Urothelium cell line (cell line): Measurements from ENCODE around the gene CST9L.
"Not testable (repeated sequence)": the region's sequence is repeated elsewhere in the genome, so short reads cannot be mapped to it uniquely, and the experiment has no call there.

Experiments used
- DNase-seq: peaks from one replicate; pipeline ENCODE4 v3.0.0; 2011; ENCODE audit warnings: low spot score, mixed read lengths
- FAIRE-seq: peaks from 2 replicates; lab custom pipeline; 2011; peaks lifted over from hg19 to GRCh38; lab: Jason Lieb, UNC

Gene CST9L

DNA sequence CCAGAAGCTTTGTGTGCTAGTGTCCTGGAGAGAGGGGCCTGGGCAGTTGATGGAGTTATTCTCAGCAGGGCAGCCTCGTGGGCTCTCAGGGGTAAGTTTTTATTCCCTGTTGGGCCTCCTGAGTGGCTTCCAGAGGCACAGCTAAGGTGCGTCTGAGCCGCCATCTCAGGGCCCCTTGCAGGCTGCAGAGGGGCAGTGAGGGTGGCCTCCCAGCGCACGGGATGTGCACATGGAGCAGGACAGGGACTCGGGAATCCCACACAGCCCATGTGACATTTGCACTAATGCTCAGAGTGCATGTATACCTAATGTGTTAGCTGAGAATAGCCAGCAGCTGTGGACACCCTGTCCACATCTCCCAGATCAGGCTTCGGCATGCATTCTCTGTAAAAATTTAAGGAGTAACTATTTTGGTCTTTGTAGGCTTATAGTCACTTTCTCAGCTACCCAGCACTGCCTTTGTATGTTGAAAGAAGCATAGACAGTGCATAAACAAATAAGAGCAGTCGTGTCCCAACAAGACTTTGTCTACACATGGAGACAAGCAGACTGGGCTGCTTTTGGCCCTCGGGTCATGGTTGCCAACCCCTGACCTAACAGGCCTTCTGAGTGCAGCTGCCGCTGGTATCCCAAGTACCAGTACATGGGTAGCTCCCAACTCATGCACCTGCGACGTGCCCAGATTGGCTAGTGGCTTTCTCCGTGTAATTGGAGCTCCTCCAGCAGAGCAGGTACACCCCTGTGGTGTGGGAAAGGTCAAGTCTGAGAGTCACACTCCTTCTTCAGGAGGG lies 18.6 kb upstream of the CST9L start:
- no peak for FAIRE-seq
- DNase-seq: no peak

DNA sequence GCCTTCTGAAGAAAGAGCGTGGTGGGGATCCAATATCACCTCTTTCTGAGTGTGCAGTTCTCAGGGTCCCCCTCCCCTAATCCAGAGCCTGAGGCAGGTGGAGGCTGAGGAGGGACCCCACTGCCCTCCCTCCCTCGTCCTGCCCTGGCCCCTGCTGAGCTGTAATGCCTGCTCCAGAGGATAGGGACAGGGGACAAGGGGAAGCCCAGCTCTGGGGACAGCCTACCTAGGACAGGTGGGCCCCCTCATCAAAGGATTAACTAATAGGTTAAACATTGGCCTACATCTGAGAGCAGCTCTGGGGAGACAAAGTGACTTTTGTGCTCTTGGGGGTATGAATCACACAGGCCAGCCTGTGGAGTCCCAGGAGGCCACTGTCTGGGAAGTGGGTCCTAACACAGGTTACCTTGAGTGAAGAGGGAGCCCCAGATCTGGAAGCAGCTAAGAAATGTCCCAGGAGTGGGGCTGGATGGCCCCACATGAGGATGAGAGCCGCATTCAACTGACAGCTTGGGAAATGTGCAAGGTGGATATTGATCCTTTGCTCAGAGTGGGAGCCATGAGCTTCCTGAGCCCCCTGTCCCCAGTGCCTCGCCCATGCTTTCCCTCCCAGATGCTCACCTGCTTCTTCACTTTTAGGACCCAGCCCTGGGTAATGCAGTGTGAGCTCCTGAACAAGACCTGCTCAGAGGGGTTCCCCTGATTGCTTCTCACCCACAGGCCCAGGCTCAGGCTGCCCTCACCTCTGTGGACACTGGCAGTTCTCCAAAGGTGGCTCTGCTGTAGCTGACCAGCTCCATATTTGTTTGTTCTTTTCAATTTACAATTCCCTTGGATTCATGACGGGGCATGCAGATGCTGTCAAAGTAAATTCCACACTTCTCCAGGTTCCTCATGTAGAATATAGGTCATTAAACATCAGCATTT lies 17.8 kb upstream of the CST9L start:
- FAIRE-seq: no peak

DNA sequence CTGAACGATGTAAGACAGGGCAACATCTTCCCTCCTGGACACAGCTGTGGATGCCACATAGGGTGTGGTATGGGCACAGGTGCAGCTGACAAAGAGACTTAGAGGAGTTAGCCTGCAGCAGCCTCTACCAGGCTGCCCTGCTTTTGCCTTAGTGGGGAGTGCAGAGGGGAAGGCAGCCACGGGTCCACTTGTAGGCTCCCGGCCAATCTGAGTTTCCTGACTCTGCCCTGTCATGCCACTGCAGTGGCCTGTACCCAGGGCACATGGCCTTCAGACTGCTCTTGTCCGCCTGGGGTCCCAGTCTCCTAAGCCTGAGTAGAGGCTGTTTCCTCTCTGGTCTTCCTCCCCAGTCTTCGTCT lies 17.1 kb upstream of the CST9L start:
- no peak for FAIRE-seq
- peak; percentile 0 for DNase-seq

More for the DNA sequence above, 17.8 kb upstream of the CST9L start:
- no peak for DNase-seq

DNA sequence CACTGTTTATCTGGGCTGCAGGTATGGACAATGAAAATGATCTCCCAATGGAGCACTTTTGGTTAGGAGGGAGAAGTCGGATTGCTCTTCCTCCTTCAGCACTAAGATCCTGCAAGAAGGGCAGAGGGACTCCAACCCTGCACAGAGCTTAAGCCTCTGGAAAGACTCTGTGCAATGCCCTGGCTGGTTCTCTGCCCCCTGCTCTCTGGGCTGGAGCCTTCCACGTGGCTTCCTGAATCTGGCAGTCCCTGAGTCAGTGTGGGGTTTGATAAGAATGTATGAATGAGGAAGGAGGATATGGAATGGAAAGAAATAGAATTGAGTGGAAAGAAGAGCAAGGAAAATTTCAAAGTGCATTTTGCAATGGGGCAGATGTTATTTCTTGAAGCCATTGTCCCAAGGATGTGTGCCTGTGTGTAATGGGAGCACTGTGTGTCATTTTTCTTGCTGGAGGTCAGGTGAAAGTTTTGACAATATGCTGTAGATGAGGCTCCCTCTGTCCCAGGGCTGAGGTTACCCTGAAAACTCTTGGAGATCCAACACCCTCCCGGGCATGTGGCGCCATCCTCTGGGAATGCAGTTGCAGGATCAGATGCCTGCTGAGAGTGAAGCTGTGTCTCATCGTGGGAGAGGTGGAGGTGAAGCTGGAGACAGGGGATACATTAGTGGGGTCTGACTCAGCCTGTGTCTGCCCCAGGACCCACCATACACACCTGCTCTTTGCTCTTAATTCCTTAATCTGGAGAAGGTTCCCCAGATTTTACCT lies 16.3 kb upstream of the CST9L start:
- FAIRE-seq (no peak), DNase-seq (peak; percentile 3)

DNA sequence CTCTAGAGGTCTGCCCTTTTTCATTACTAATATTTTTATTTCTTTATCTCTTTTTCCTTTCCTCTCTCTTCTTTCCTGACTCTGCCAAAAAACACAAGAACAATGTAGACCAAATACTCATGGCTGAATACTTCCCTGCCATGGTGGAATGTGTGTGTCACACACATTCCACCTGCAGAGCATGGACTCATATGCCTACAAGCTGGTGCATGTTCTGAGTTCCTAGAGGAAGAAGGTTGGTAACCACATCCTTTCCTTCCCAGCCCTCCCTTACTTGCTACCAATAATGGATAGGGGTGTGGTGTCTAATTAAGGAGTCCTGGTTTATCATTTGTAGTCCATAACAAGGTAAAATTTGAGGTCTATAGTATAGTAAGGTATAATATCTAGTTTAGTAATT lies 15.2 kb upstream of the CST9L start:
- FAIRE-seq: no peak
- DNase-seq: peak; percentile 57

DNA sequence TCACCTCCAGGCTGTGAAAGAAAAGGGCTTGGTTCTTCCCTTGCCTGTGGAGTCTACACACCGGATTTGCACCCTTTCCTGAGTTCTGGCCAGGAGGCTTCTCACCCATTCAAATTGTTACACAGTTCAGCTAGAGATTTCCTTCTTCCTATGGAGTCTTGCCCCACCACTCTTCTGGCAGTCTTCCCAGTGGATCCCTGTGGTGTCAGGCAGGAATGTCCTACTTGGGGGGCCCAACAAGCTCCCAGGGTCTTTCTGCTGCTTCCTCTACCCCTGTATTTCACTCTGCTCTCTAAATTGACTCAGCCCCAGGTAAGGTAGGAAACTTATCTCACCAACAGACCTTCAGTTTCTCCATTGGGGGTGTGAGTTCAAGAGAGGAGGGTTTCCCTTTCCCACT lies 14.0 kb upstream of the CST9L start:
- FAIRE-seq (no peak), DNase-seq (peak; percentile 0)

DNA sequence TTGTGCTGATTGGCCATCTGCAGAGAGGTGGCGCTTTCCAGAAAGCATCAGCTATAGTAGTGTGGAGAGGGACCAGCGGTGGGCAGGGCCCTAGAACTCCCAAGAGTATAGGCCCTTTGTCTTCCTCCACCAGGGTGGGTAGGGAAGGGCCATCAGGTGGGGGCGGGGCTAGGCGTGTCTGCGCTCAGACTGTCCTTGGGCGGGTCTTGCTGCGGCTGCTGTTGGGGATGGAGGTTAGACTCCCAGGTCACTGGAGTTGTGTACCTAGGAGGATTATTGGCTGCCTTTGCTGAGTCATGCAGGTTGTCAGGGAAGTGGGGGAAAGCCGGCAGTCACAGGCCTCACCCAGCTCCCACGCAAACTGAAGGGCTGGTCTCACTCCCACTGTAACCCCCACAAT lies 13.5 kb upstream of the CST9L start:
- FAIRE-seq, DNase-seq: not testable (repeated sequence)

DNA sequence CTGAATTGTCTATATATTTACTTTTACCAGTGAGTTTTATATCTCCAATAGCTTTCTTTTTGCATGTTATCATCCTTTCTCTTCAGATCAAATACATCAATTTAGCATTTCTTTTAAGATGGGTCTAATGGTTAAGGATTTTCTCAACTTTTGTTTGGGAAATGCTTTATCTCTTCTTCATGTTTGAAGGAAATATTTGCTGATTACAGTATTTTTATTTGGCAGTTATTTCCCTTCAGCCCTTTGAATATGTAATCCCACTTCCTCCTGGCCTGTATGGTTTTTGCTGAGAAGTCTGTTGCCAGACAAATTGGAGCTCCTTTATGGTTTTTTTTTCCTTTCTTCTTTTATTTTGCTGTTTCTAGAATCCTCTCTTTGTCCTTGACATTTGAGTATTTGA lies 6.7 kb upstream of the CST9L start:
- no peak for FAIRE-seq

DNA sequence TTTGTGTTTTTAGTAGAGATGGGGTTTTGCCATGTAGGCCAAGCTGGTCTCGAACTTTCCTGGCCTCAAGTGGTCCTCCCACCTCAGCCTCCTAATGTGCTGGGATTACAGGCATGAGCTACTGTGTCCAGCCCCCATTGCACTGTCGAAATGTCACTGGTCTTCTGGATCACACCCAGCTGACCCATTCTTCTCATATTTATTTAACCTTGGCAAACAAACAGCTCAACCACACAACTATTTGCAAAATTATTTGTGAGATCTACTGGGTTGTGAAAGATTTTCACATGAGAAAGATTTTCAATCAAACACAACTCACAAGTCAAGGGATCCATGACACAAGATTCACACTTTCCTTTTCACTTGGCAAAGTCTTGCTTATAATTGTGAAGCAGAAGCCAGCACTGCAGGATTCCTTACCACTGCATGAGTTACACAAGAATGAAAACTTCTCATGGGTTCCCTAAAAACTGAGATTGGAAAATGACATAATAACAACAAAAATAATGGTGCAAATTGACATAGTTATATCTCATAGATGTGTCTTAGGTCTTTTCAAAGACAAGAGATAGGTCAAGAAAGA lies 2.0 kb upstream of the CST9L start:
- DNase-seq: no peak
- no peak for FAIRE-seq

More for the DNA sequence above, 6.7 kb upstream of the CST9L start:
- DNase-seq: no peak

DNA sequence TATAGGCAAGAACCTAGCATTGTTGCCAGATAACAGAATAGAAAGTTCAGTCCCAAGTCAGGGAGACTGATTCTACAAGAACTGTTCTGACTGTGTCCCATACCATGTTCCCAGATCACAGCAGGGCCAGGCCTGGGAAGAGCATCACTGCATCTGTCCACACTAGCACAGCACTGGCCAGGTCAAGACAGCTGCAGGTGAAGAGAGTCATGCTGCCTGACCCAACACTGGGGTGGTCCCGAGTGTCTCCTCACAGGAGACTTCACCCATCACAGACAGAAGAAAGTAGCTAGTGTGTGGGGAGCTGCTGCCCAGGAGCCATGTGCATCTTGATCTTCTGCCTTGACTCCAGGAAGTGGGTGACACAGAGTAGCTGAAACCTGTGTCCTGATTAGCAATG lies 1.3 kb upstream of the CST9L start:
- FAIRE-seq (no peak), DNase-seq (no peak)

DNA sequence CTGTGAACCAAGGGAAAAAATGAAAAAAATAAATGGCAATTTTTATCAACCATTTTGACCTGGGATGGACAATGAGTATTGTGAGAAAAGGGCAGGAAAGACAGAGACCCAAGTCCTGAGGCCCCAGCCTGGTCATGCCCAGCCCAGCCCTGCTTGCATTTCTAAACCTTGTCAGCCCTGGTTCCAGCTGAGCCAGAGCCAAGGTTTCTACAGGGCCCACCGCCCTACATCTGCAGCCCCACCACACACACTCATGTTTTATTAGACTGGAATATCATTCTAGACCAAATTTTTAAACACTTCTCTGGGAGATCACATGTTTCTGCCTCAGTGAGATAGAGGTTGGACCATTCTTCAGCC lies 667 bp upstream of the CST9L start:
- FAIRE-seq: no peak
- no peak for DNase-seq

DNA sequence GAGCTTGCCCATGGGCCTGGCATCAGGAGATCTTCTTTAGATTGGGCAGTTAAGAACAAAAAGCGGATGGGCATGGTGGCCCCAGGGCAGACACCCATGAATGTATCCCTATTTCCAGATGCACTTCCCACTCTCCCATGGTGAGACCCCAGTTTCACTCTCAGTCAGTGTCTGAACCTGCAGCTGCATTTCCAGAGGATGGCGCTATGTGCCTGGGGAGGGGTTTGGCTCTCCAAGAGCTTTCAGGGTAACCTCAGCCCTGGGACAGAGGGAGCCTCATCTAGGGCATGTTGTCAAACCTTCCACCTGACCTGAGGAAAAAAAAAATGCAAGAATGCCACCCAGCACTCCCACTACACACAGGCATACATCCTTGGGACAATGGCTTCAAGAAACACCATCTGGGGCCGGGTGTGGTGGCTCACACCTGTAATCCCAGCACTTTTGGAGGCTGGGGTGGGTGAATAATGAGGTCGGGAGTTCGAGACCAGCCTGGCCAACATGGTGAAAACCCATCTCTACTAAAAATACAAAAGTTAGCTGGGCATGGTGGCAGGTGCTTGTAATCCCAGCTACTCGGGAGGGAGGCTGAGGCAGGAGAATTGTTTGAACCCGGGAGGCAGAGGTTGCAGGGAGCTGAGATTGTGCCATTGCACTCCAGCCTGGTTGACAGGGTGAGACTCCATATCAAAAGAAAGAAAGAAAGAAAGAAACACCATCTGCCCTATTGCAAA lies 1.9 kb downstream of the CST9L start:
- FAIRE-seq (no peak), DNase-seq (no peak)

DNA sequence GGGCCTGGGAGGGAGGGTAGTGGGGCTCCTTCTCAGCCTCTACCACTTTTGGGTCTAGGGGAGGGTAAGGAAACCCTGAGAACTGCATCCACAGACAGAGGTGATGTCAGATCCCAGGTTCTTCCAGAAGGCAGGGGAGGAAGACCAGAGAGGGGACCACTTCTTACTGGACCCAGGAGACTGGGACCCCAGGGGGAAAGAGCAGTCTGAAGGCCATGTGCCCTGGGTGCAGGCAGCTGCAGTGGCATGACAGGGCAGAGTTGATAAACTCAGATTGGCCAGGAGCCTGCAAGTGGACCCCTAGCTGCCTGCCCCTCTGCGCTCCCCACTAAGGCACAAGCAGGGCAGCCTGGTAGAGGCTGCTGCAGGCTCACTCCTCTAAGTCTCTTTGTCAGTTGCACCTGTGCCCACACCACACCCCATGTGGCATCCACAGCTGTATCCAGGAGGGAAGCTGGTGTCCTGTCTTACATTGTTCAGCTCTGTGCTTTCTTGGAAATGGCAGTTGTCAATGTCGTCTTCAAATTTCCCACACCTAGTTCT lies 2.7 kb downstream of the CST9L start:
- DNase-seq (peak; percentile 0), FAIRE-seq (no peak)

DNA sequence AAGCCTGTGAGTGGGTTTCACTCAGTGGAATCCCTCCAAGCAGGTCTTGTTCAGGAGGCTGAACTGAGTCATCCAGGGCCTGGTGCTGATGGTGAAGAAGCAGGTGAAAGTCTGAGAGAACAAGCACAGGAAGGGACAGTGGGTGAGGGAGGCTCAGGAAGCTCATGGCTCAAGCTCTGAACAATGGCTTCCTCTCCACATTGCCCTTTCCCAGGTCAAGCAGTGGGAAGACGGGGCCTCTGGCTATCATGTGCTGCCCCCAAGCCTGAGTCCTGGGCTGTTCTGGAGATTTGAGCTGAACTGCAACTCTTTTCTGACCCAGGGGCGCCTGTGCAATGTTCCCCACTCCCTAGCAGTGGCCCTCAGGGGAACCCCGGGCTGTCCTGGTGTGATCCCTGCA lies 3.4 kb downstream of the CST9L start:
- FAIRE-seq: no peak
- no peak for DNase-seq

DNA sequence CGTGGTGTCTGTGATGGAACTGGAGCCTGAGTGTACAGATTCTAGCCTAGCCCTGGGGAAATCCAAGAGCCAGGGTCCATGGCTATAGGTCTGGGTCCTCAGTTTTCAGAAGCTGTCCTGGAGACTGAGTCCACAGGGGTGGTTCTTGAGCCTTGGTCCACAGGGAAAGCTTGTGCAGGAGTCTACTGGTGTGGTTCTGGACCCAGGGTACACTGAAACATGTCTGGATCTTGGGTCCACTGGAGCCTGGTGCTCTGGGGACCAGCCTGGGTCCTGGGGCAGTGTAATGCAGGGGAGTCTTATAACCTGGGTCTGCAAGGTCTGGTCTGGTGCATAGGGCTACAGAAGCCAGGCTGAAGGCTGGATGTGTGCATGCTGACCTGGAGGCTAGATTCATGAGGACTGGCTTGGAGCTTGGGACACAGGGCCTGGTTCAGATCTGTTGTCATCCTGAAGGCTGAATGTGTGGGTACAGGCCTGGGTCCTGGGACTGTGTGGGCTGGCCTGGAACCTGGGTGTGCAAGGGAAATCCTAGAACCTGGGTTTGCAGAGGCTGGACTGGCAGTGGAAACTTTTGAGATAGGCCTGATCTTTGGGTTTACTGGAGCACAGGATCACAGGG lies 5.5 kb downstream of the CST9L start:
- no peak for FAIRE-seq
- no peak for DNase-seq

DNA sequence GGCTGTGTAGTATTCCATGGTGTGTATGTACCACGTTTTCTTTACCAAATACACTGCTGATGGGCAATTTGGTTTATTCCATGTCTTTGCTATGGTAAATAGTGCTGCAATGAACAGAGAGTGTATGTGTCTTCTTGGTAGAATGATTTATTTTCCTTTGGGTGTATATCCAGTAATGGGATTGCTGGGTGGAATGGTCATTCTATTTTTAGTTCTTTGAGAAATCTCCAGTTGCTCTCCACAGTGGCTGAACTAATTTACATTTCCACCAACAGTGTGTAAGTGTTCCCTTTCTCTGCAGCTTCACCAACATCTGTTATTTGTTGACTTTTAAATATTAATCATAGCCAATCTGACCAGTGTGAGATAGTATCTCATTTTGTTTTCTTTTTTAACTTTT lies 13.9 kb downstream of the CST9L start:
- no peak for FAIRE-seq
- DNase-seq: no peak

DNA sequence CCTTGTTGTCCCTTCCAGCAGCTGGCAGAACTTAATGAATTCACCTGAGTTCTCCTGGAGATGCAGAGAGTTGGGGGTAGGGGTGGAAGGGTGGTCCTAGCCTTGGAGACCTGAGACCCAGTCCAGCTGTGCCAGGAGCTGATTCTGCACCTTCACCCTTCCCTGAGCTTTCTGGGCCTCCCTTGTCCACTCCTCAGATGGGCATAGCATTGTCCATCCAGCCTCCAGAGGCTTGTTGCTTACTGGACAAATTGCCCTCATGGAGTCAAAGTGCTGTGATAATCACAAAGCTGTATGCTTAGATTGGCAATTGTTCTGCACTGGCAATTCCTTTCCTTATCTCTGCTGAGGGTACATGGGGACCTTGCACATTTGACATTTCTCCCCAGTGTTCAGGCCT lies 16.5 kb downstream of the CST9L start:
- DNase-seq (no peak), FAIRE-seq (no peak)

DNA sequence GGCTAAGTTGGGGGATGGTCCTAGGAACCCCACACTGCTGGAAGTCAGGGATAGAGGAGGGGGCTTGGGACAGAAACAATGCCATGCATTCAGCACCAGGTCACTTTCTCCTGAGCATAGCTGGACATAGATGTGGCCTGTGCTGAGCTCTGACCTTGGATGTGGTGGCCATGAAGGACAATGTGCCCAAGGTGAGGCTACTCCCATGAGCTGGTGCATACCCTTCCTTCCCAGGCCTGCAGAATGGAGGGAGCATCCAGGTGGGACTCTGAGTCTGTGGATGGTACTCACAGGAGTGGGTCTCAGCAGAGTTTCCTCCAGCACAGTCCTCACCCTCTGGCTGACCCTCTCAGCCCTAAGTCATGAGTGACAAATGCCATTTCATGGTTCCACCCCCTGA lies 16.9 kb downstream of the CST9L start:
- FAIRE-seq (no peak), DNase-seq (no peak)

DNA sequence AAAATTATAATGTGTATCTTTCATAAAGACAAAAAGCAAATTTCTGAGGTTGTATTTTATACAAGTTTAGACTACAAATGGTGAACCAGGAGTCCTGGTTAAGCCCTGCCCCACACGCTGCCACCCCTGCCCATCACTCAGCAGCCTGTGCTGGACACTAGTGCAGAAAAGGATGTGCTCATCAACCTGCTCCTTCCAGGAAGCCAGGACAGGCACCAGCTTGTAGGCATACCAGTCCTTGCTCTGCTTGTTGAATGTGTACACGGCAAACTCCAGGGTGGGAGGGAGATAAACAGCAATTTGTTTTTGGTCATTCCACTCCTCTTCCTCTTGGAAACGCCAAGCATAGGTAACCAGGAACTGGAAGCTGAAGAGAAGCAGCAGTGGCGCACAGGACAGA lies 18.1 kb downstream of the CST9L start:
- FAIRE-seq (no peak), DNase-seq (no peak)

DNA sequence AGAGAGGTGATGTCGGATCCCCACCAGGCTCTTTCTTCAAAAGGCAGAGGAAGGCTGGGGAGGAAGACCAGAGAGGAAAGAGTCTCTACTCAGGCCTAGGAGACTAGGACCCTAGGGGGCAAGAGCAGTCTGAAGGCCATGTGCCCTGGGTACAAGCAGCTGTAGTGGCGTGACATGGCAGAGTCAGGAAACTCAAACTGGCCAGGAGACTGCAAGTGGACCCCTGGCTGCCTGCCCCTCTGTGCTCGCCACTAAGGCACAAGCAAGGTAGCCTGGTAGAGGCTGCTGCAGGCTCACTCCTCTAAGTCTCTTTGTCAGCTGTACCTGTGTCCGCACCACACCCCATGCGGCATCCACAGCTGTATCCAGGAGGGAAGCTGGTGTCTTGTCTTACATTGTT lies 19.9 kb downstream of the CST9L start:
- FAIRE-seq (no peak), DNase-seq (no peak)
